ENCODE data around the gene CSTPP1. TPM values are rescaled to one million over a fixed set of nuclear protein-coding genes. Genes with fewer than 3 reads are reported as not detected.

The CSTPP1 gene
- 10 to 100 TPM; 35.3 to 51.9 (median 39.7) TPM for total RNA-seq

GRCh38 chr11:46936138-46937110 lies at the start of gene CSTPP1:
CSTPP1 (plus strand) TSS chr11:46936761; CDS start chr11:46936806, 45 bp downstream.
- TF ChIP-seq CTCF (IDR thresholded peaks at IDR 0.05), result peak in 1 of 5 experiments; percentile 28
- TF ChIP-seq EP300 (IDR thresholded peaks at IDR 0.05), result peak in 1 of 2 donors; percentile 72
- no peak for TF ChIP-seq POLR2A (IDR thresholded peaks at IDR 0.05)
- peak; percentile 90 to 91 for DNase-seq (ENCODE audit: low spot score in 2 of 2)
- H3K36me3 ChIP-seq, result peaks cover 0 to 13% (median 0%) of the 10 kb centered on the region in 3 donors
- H3K4me1 ChIP-seq, result peaks cover 0 to 15% (median 6%) of the 10 kb centered on the region in 4 donors
- peaks cover 0 to 4% of the 10 kb centered on the region in 2 donors for H3K27me3 ChIP-seq
- H3K27ac ChIP-seq, result peak within 1 kb of the TSS in 3 of 4 donors; percentile 37 to 67 (median 66)
- H3K4me3 ChIP-seq, result peak within 1 kb of the TSS; percentile 45 to 69 (median 62)
- WGBS, 2 donors, result 21 to 29% methylated on average over 29 to 41 of the region's 41 CpGs
- no peaks in the 10 kb centered on the region for H3K9me3 ChIP-seq

- TF ChIP-seq CTCF (IDR thresholded peaks at IDR 0.05), result no peak
- no peak for TF ChIP-seq POLR2A (IDR thresholded peaks at IDR 0.05)
- TF ChIP-seq EP300 (IDR thresholded peaks at IDR 0.05), result no peak
- no peak for DNase-seq (ENCODE audit: low spot score in 2 of 2)
- no peak overlapping the region for H3K27ac ChIP-seq
- WGBS, 2 donors, result 89 to 91% methylated on average over 5 of the region's 5 CpGs
- no peak overlapping the region for H3K4me3 ChIP-seq
- H3K27me3 ChIP-seq, result no peaks in the 10 kb centered on the region
- no peaks in the 10 kb centered on the region for H3K9me3 ChIP-seq
- peaks cover 0 to 33% (median 0%) of the 10 kb centered on the region in 3 donors for H3K36me3 ChIP-seq
- H3K4me1 ChIP-seq, result no peaks in the 10 kb centered on the region
Observed at GRCh38 chr11:46888636-46889035, 47.9 kb upstream of the CSTPP1 start.

- TF ChIP-seq POLR2A (IDR thresholded peaks at IDR 0.05) (no peak), CTCF (IDR thresholded peaks at IDR 0.05) (no peak), EP300 (IDR thresholded peaks at IDR 0.05) (no peak)
- H3K4me3 ChIP-seq, result no peak overlapping the region
- H3K4me1 ChIP-seq, result no peaks in the 10 kb centered on the region
- peaks cover 0 to 35% (median 0%) of the 10 kb centered on the region in 3 donors for H3K36me3 ChIP-seq
- DNase-seq (ENCODE audit: low spot score in 2 of 2), result no peak
- WGBS, 2 donors, result 74 to 94% methylated on average over 7 of the region's 7 CpGs
- H3K27me3 ChIP-seq, result no peaks in the 10 kb centered on the region
- H3K27ac ChIP-seq, result no peak overlapping the region
- no peaks in the 10 kb centered on the region for H3K9me3 ChIP-seq
Observed at GRCh38 chr11:46889251-46889650, 47.3 kb upstream of the CSTPP1 start.

GRCh38 chr11:46889689-46890475 lies 46.7 kb upstream of the CSTPP1 start:
- TF ChIP-seq EP300 (IDR thresholded peaks at IDR 0.05) (peak in 1 of 2 donors; percentile 43), POLR2A (IDR thresholded peaks at IDR 0.05) (no peak), CTCF (IDR thresholded peaks at IDR 0.05) (peak; percentile 75 to 93 (median 88))
- no peaks in the 10 kb centered on the region for H3K4me1 ChIP-seq
- WGBS, 2 donors, result 69 to 70% methylated on average over 22 to 23 of the region's 23 CpGs

More at GRCh38 chr11:46889689-46890475, 46.7 kb upstream of the CSTPP1 start:
- Histone ChIP-seq H3K36me3 (peaks cover 0 to 39% (median 0%) of the 10 kb centered on the region in 3 donors), H3K4me3 (no peak overlapping the region), H3K27me3 (no peaks in the 10 kb centered on the region), H3K27ac (no peak overlapping the region), H3K9me3 (no peaks in the 10 kb centered on the region)
- peak; percentile 73 to 97 for DNase-seq (ENCODE audit: low spot score in 2 of 2)

Data from tibial nerve (tissue), 4 donors.